HG02840 (cell line): ENCODE results near the gene XYLT1.

Source experiments
- ATAC-seq: cut with Tn5 transposase; IDR thresholded peaks from one replicate; pipeline ENCODE4 v1.9.1; 2021; ENCODE audit warnings: mild to moderate bottlenecking, moderate library complexity, moderate number of reproducible peaks; ENCODE audit not compliant: unreplicated experiment, low FRiP score

The XYLT1 gene

GRCh38 chr16:17364319-17365210 lies 106.2 kb downstream of the XYLT1 start:
- ATAC-seq = no peak

GRCh38 chr16:17362946-17363345 lies 107.8 kb downstream of the XYLT1 start:
- ATAC-seq = no peak

GRCh38 chr16:17362183-17362582 lies 108.6 kb downstream of the XYLT1 start:
- no peak for ATAC-seq

- no peak for ATAC-seq
Measured at GRCh38 chr16:17360693-17361122, 110.1 kb downstream of the XYLT1 start.

GRCh38 chr16:17359788-17360390 lies 110.9 kb downstream of the XYLT1 start:
- ATAC-seq = no peak

GRCh38 chr16:17358846-17359245 lies 111.9 kb downstream of the XYLT1 start:
- ATAC-seq = no peak

GRCh38 chr16:17358355-17358754 lies 112.4 kb downstream of the XYLT1 start:
- no peak for ATAC-seq

GRCh38 chr16:17357307-17358062 lies 113.3 kb downstream of the XYLT1 start:
- ATAC-seq = no peak

GRCh38 chr16:17356243-17356933 lies 114.4 kb downstream of the XYLT1 start:
- ATAC-seq = no peak

- no peak for ATAC-seq
Measured at GRCh38 chr16:17354685-17355084, 116.1 kb downstream of the XYLT1 start.

- ATAC-seq = no peak
Measured at GRCh38 chr16:17354141-17354601, 116.6 kb downstream of the XYLT1 start.

- no peak for ATAC-seq
Measured at GRCh38 chr16:17353561-17353960, 117.2 kb downstream of the XYLT1 start.

GRCh38 chr16:17351441-17352035 lies 119.2 kb downstream of the XYLT1 start:
- no peak for ATAC-seq

GRCh38 chr16:17350207-17350606 lies 120.6 kb downstream of the XYLT1 start:
- no peak for ATAC-seq

GRCh38 chr16:17348826-17349225 lies 121.9 kb downstream of the XYLT1 start:
- no peak for ATAC-seq

GRCh38 chr16:17348042-17348783 lies 122.5 kb downstream of the XYLT1 start:
- ATAC-seq = no peak

GRCh38 chr16:17347624-17348023 lies 123.1 kb downstream of the XYLT1 start:
- ATAC-seq = no peak

GRCh38 chr16:17346621-17347569 lies 123.9 kb downstream of the XYLT1 start:
- no peak for ATAC-seq
